SK-N-SH (cell line): ENCODE results near the gene IGSF23. TPM values are rescaled to one million over a fixed set of nuclear protein-coding genes. Genes with fewer than 3 reads are reported as not detected.

Experiments used
- CTCF ChIA-PET: fragments of 300-600, 350-600 bp; formaldehyde crosslinking; extraction: SDS; loops from one replicate; lab custom pipeline; 2021; lab: Yijun Ruan, JAX
- POLR2A ChIA-PET: fragments of 350-600 bp; sonication (Branson Sonifier 250); formaldehyde crosslinking; extraction: SDS; loops from one replicate; lab custom pipeline; 2020; ENCODE audit warnings: antibody characterized with exemption, inconsistent platforms; lab: Yijun Ruan, JAX
- DNase-seq: peaks from one replicate; pipeline ENCODE4 v3.0.0; 2012
- H2AFZ ChIP-seq: fragments of 200-600 bp; sonication (generic); 2 replicates; pipeline ENCODE4 v1.8.1; 2016; ENCODE audit warnings: antibody characterized with exemption, mild to moderate bottlenecking, low read depth
- H3F3A ChIP-seq: fragments of 200-600 bp; sonication (generic); replicated peaks from 2 replicates; pipeline ENCODE3; 2016; ENCODE audit warnings: antibody characterized with exemption, mild to moderate bottlenecking; ENCODE audit not compliant: insufficient read depth
- H3K27ac ChIP-seq, 2 experiments: fragments of 200-500 bp in 1 of 2; fragments of 200-600 bp in 1 of 2; sonication (Bioruptor generic) in 1 of 2; sonication (generic), shearing (Covaris generic) in 1 of 2; 2 replicates each; pipeline versions ENCODE4 v1.5.1 to v1.6.1; 2014 to 2016; ENCODE audit warnings: low read depth in 2 of 2, inconsistent platforms in 1 of 2, low read length in 1 of 2, mild to moderate bottlenecking in 1 of 2, mixed read lengths in 1 of 2
- H3K27me3 ChIP-seq: fragments of 200-600 bp; sonication (generic), shearing (Covaris generic); 2 replicates; pipeline ENCODE4 v1.6.1; 2016; ENCODE audit warnings: mixed run types; ENCODE audit not compliant: insufficient read depth
- H3K36me3 ChIP-seq, 2 experiments: fragments of 200-500 bp in 1 of 2; fragments of 200-600 bp in 1 of 2; sonication (Bioruptor generic) in 1 of 2; sonication (generic) in 1 of 2; replicated peaks in 1 of 2; 2 replicates each; pipeline versions ENCODE3 to v1.5.1; 2014 to 2016; ENCODE audit warnings: low read length in 1 of 2, mild to moderate bottlenecking in 1 of 2; ENCODE audit not compliant: insufficient read depth in 2 of 2, control insufficient read depth in 1 of 2
- H3K4me1 ChIP-seq, 2 experiments: fragments of 200-500 bp in 1 of 2; fragments of 200-600 bp in 1 of 2; sonication (Bioruptor generic) in 1 of 2; sonication (generic), shearing (Covaris generic) in 1 of 2; 2 replicates each; pipeline versions ENCODE4 v1.5.1 to v1.6.1; 2014 to 2016; ENCODE audit warnings: low read depth in 1 of 2, low read length in 1 of 2, mixed run types in 1 of 2; ENCODE audit not compliant: insufficient read depth in 2 of 2, control insufficient read depth in 1 of 2
- H3K4me2 ChIP-seq: fragments of 200-600 bp; sonication (generic), shearing (Covaris generic); 2 replicates; pipeline ENCODE4 v1.6.1; 2017; ENCODE audit warnings: mixed run types
- H3K4me3 ChIP-seq, 2 experiments: fragments of 200-500 bp in 1 of 2; fragments of 200-600 bp in 1 of 2; sonication (Bioruptor generic) in 1 of 2; sonication (generic), shearing (Covaris generic) in 1 of 2; 2 replicates each; pipeline versions ENCODE4 v1.5.1 to v1.8.1; 2014 to 2016; ENCODE audit warnings: low read depth in 2 of 2, inconsistent platforms in 1 of 2, low read length in 1 of 2, mild to moderate bottlenecking in 1 of 2, mixed read lengths in 1 of 2, moderate library complexity in 1 of 2
- H3K79me2 ChIP-seq: fragments of 200-600 bp; sonication (generic); 2 replicates; pipeline ENCODE4 v1.8.1; 2017; ENCODE audit warnings: mild to moderate bottlenecking; ENCODE audit not compliant: insufficient read depth
- H3K9ac ChIP-seq: fragments of 200-600 bp; sonication (generic); 2 replicates; pipeline ENCODE4 v1.6.1; 2017; ENCODE audit warnings: mixed run types
- H3K9me2 ChIP-seq: fragments of 200-600 bp; sonication (generic); 2 replicates; pipeline ENCODE4 v1.6.1; 2017; ENCODE audit warnings: mixed run types
- H3K9me3 ChIP-seq: fragments of 200-600 bp; sonication (generic); 2 replicates; pipeline ENCODE4 v1.6.1; 2017; ENCODE audit warnings: mixed run types, mild to moderate bottlenecking, moderate library complexity
- H4K20me1 ChIP-seq: fragments of 200-600 bp; sonication (generic); 2 replicates; pipeline ENCODE4 v1.6.1; 2017; ENCODE audit warnings: mild to moderate bottlenecking, mixed run types; ENCODE audit not compliant: insufficient read depth
- EP300 ChIP-seq, 2 experiments: IDR thresholded peaks; 2 replicates each; pipeline versions ENCODE4 v1.4.0 to v1.6.1; 2012; ENCODE audit warnings: borderline replicate concordance in 1 of 2, low read depth in 1 of 2, low read length in 1 of 2
- EZH2phosphoT487 ChIP-seq: fragments of 200-600 bp; sonication (generic); IDR thresholded peaks from 2 replicates; pipeline ENCODE4 v1.6.1; 2017; ENCODE audit warnings: low read depth, mixed run types, mild to moderate bottlenecking, antibody characterized with exemption, moderate library complexity, borderline replicate concordance
- FOXJ3 ChIP-seq: sonication (generic); formaldehyde crosslinking; IDR thresholded peaks from 2 replicates; pipeline ENCODE4 v1.5.1; 2020; ENCODE audit warnings: mild to moderate bottlenecking, missing genetic modification reagents
- GABPA ChIP-seq: IDR thresholded peaks from 2 replicates; pipeline ENCODE4 v1.4.0; 2012; ENCODE audit warnings: low read depth, mild to moderate bottlenecking
- GATA2 ChIP-seq: sonication (generic); formaldehyde crosslinking; IDR thresholded peaks from 2 replicates; pipeline ENCODE4 v1.5.0; 2020; ENCODE audit warnings: mild to moderate bottlenecking, missing genetic modification reagents
- JUND ChIP-seq: IDR thresholded peaks from 2 replicates; pipeline ENCODE4 v1.4.0; 2012
- MEF2A ChIP-seq: IDR thresholded peaks from 2 replicates; pipeline ENCODE4 v1.4.0; 2012; ENCODE audit warnings: low read depth, borderline replicate concordance
- NRF1 ChIP-seq: IDR thresholded peaks from 2 replicates; pipeline ENCODE4 v1.6.1; 2012; ENCODE audit warnings: low read depth, mild to moderate bottlenecking, low read length
- POLR2AphosphoS5 ChIP-seq: IDR thresholded peaks from 2 replicates; pipeline ENCODE4 v1.6.1; 2012; ENCODE audit warnings: low read depth, low read length
- RXRA ChIP-seq: IDR thresholded peaks from 2 replicates; pipeline ENCODE4 v1.4.0; 2012; ENCODE audit warnings: low read depth, mild to moderate bottlenecking, borderline replicate concordance
- SIN3A ChIP-seq: IDR thresholded peaks from 2 replicates; pipeline ENCODE4 v1.6.1; 2012; ENCODE audit warnings: low read depth, mild to moderate bottlenecking, low read length, moderate library complexity, borderline replicate concordance
- SMC3 ChIP-seq: IDR thresholded peaks from 2 replicates; pipeline ENCODE4 v1.6.1; 2012; ENCODE audit warnings: low read depth, low read length, improper control_type of control experiment
- TAF1 ChIP-seq: IDR thresholded peaks from 2 replicates; pipeline ENCODE4 v1.6.1; 2012; ENCODE audit warnings: low read depth, mild to moderate bottlenecking, low read length, moderate library complexity, borderline replicate concordance
- TCF12 ChIP-seq: IDR thresholded peaks from 2 replicates; pipeline ENCODE4 v1.4.0; 2012
- TEAD4 ChIP-seq: IDR thresholded peaks from 2 replicates; pipeline ENCODE4 v1.4.0; 2012; ENCODE audit warnings: mild to moderate bottlenecking, borderline replicate concordance; ENCODE audit not compliant: insufficient read depth
- YY1 ChIP-seq: IDR thresholded peaks from 2 replicates; pipeline ENCODE4 v1.4.0; 2012; ENCODE audit warnings: low read depth, mild to moderate bottlenecking
- polyA plus RNA-seq, 3 experiments: library from polyadenylated mRNA; depleted of rRNA; stranded (reverse); fragments of >200 nt; gene quantifications; 2 replicates each; pipeline ENCODE4 v1.2.3, GENCODE V29; 2012
- TF ChIP-seq, protein P1 (sequence below): IDR thresholded peaks from 2 replicates; pipeline ENCODE4 v1.4.0; 2012; ENCODE audit warnings: low read depth, borderline replicate concordance
- TF ChIP-seq, protein P2 (sequence below): fragments of 150-350 bp; IDR thresholded peaks from 2 replicates; pipeline ENCODE4 v1.6.1; 2016; ENCODE audit warnings: mild to moderate bottlenecking, low read depth, low read length

IGSF23 gene
- polyA plus RNA-seq, 1 of the 3 experiments (the other 2 are of a cell fraction) = 0.08 TPM

DNA sequence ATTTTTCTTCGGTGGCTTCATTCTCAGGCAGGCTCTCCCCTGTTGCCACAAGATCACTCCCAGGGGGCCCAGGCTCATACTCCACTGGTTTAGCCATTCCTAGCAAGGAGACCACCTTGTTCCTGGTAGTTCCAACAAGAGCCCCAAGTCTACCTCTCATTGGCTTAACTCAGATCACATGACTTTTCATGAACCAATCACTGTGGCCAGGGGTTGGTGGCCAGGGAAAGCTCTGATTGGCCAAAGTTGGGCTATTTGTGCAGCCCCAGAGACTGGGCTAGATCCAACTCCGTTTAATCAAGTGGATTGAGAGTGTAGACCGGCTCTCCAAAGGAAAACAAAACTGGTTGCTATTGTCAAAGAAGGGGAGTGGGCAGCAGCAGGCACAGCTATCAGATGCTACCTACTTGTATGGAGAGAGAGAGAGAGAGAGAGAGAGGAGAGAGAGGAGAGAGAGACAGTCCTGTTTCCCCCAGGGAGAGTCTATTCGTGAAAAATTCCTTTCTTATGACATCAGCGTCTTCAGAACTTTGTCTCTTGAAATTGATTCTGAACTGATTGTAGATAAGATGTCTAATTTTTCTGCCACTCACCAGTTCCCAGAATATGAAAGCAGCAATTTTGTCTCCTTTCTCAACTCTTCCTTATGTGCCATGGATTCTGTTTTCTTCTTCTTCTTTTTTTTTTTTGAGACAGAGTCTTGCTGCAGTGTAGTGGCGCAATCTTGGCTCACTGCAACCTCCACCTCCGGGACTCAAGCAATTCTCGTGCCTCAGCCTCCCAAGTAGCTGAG lies 63.9 kb downstream of the IGSF23 start (continued):
- TF ChIP-seq RXRA (no peak), EP300 (IDR thresholded peaks at IDR 0.05; ENCODE audit: borderline replicate concordance in 1 of 2, low read depth in 1 of 2, low read length in 1 of 2) (peak in 1 of 2 experiments; percentile 55; a peak in 1 of 4 replicates), SIN3A (peak; percentile 62; the same call in 1 of the 2 replicates), TAF1 (no peak), SMC3 (no peak), TCF12 (peak; percentile 59), GATA2 (CRISPR knock-in tag) (no peak), FOXJ3 (no peak), POLR2AphosphoS5 (no peak), GABPA (no peak), NRF1 (no peak), EZH2phosphoT487 (no peak), JUND (peak; percentile 70), TEAD4 (peak; percentile 77; the same call in 1 of the 2 replicates), MEF2A (no peak), YY1 (no peak)
- TF ChIP-seq, protein P1, sequence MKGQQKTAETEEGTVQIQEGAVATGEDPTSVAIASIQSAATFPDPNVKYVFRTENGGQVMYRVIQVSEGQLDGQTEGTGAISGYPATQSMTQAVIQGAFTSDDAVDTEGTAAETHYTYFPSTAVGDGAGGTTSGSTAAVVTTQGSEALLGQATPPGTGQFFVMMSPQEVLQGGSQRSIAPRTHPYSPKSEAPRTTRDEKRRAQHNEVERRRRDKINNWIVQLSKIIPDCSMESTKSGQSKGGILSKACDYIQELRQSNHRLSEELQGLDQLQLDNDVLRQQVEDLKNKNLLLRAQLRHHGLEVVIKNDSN = peak; percentile 65; the same call in 1 of the 2 replicates
- TF ChIP-seq, protein P2, sequence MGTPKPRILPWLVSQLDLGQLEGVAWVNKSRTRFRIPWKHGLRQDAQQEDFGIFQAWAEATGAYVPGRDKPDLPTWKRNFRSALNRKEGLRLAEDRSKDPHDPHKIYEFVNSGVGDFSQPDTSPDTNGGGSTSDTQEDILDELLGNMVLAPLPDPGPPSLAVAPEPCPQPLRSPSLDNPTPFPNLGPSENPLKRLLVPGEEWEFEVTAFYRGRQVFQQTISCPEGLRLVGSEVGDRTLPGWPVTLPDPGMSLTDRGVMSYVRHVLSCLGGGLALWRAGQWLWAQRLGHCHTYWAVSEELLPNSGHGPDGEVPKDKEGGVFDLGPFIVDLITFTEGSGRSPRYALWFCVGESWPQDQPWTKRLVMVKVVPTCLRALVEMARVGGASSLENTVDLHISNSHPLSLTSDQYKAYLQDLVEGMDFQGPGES = no peak

DNA sequence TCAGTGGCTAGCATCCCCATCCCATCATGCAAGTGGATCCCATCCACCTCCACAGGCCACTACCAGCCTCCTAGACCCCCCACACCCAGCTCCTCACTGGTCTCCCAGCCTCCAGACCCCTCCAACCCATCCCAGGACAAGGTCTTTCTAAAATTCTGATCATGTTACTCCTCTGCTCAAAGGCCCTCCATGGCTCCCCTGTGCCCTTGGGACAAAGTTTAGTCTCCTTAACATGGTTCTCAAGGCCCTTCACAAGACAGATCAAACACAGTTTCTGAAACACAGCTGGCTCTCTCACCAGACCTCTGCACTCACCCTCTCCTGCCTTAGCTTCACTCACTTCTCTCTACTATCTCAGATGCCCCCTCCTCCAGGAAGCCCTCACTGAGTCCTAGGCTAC lies 67.2 kb downstream of the IGSF23 start:
- no peak overlapping the region for H3K9ac ChIP-seq
- no peaks in the 10 kb centered on the region for H3K79me2 ChIP-seq
- H3K9me3 ChIP-seq = no peaks in the 10 kb centered on the region
- H4K20me1 ChIP-seq = no peaks in the 10 kb centered on the region
- H3K27ac ChIP-seq = no peak overlapping the region
- ChIA-PET CTCF (interaction anchor here (1.0 to 2.2 kb wide), 3 partner anchors 9 to 110 kb away, joined by 3 to 13 read pairs (median 10); no protein-coding TSS in a partner anchor), POLR2A (no interaction called here)
- no peak overlapping the region for H2AFZ ChIP-seq
- no peak overlapping the region for H3K4me2 ChIP-seq
- no peak for DNase-seq
- H3K27me3 ChIP-seq = no peaks in the 10 kb centered on the region
- no peaks in the 10 kb centered on the region for H3K9me2 ChIP-seq
- no peak overlapping the region for H3K4me3 ChIP-seq
- H3K4me1 ChIP-seq = peaks cover 0 to 5% of the 10 kb centered on the region in 2 experiments; a peak in 1 of 4 replicates
- H3K36me3 ChIP-seq = no peaks in the 10 kb centered on the region
- H3F3A ChIP-seq = peaks cover 42% of the 10 kb centered on the region
- TF ChIP-seq TEAD4 = no peak
- TF ChIP-seq, all 33 proteins: peak for 0
